T-cell (primary cell): ENCODE measurements around the gene CCSER1. TPM values are rescaled to one million over a fixed set of nuclear protein-coding genes. Genes with fewer than 3 reads are reported as not detected.
"Not testable (repeated sequence)": the region's sequence is repeated elsewhere in the genome, so short reads cannot be mapped to it uniquely, and the experiment has no call there.

Experiments
- ATAC-seq, 4 experiments: fragments of 200-7000 bp in 3 of 4; fragments of 150-1000 bp in 1 of 4; cut with Tn5 transposase; replicated peaks in 1 of 4; 1 replicate in 3 of 4; 2 replicates in 1 of 4; pipeline ENCODE4 v1.10.0; 2021; ENCODE audit warnings: moderate library complexity in 3 of 4, mild to moderate bottlenecking in 2 of 4, moderate number of reproducible peaks in 1 of 4
- CTCF ChIA-PET, 2 donors: fragments of 300-600 bp; sonication (Branson Sonifier 250); formaldehyde crosslinking; loops; one replicate each; lab custom pipeline; 2022; ENCODE audit warnings: antibody characterized with exemption in 2 of 2; lab: Charles Lee
- POLR2A ChIA-PET, 2 donors: fragments of 300-600 bp; sonication (Branson Sonifier 250); formaldehyde crosslinking; loops; one replicate each; lab custom pipeline; 2022; ENCODE audit warnings: antibody characterized with exemption in 2 of 2; lab: Charles Lee
- DNase-seq, 35 experiments: peaks; one replicate each; pipeline versions ENCODE4 v3.0.0 to v3.0.0-alpha.2; 2013 to 2023
- H3K27ac ChIP-seq: one replicate; pipeline ENCODE4 v1.5.1; 2013; ENCODE audit warnings: low read length
- H3K27me3 ChIP-seq, 2 experiments: replicated peaks in 1 of 2; 1 replicate in 1 of 2; 2 replicates in 1 of 2; pipeline versions ENCODE4 v1.6.1 to v1.7.0; 2013; ENCODE audit warnings: low read length in 1 of 2, mixed read lengths in 1 of 2; ENCODE audit not compliant: control insufficient read depth in 2 of 2, insufficient read depth in 2 of 2; ENCODE audit errors: extremely low read depth in 1 of 2
- H3K36me3 ChIP-seq, 2 donors: 1 replicate in 1 of 2; 2 replicates in 1 of 2; pipeline versions ENCODE4 v1.6.1 to v1.7.0; 2013; ENCODE audit warnings: low read length in 1 of 2; ENCODE audit not compliant: control insufficient read depth in 2 of 2, insufficient read depth in 1 of 2; ENCODE audit errors: extremely low read depth in 1 of 2
- H3K4me1 ChIP-seq, 2 experiments: 1 replicate in 1 of 2; 2 replicates in 1 of 2; pipeline versions ENCODE4 v1.6.1 to v1.7.0; 2013; ENCODE audit warnings: low read length in 2 of 2, mixed read lengths in 1 of 2; ENCODE audit not compliant: insufficient read depth in 2 of 2, control insufficient read depth in 1 of 2; ENCODE audit errors: extremely low read depth in 1 of 2
- H3K4me3 ChIP-seq, 2 donors: 1 replicate in 1 of 2; 2 replicates in 1 of 2; pipeline versions ENCODE4 v1.5.1 to v1.7.0; 2013; ENCODE audit warnings: mild to moderate bottlenecking in 2 of 2, low read length in 1 of 2, moderate library complexity in 1 of 2; ENCODE audit not compliant: control insufficient read depth in 1 of 2; ENCODE audit errors: extremely low read depth in 1 of 2
- H3K9me3 ChIP-seq: 2 replicates; pipeline ENCODE4 v1.7.0; 2013
- H3K27ac Mint-ChIP-seq, 2 donors: one replicate each; pipeline ENCODE4 v1.8.0; 2020 to 2021; ENCODE audit warnings: mild to moderate bottlenecking in 2 of 2, mixed read lengths in 2 of 2
- H3K27me3 Mint-ChIP-seq, 2 donors: one replicate each; pipeline ENCODE4 v1.8.0; 2021 to 2022; ENCODE audit warnings: mixed read lengths in 2 of 2
- H3K36me3 Mint-ChIP-seq: one replicate; pipeline ENCODE4 v1.8.0; 2021; ENCODE audit warnings: mixed read lengths
- H3K4me1 Mint-ChIP-seq, 3 donors: one replicate each; pipeline ENCODE4 v1.8.0; 2020 to 2022; ENCODE audit warnings: mixed read lengths in 3 of 3, mild to moderate bottlenecking in 1 of 3
- H3K4me3 Mint-ChIP-seq, 3 donors: one replicate each; pipeline ENCODE4 v1.8.0; 2020 to 2022; ENCODE audit warnings: mild to moderate bottlenecking in 3 of 3, mixed read lengths in 3 of 3, moderate library complexity in 3 of 3
- H3K9me3 Mint-ChIP-seq, 3 donors: one replicate each; pipeline ENCODE4 v1.8.0; 2020 to 2022; ENCODE audit warnings: mixed read lengths in 3 of 3
- WGBS: methylation state at CpG from one replicate; pipeline ENCODE4 v1.1.5; 2013; ENCODE audit warnings: missing lambda C conversion rate; ENCODE audit not compliant: insufficient coverage; 5-methylcytosine and 5-hydroxymethylcytosine counted together
- total RNA-seq, 35 experiments: library from RNA in 6 of 35; stranded (reverse) in 6 of 35; fragments of 120-200 nt in 1 of 35; gene quantifications; one replicate each; pipeline versions ENCODE4 v1.2.1 to v1.2.4 and lab custom pipeline; 2013 to 2026

The CCSER1 gene
- total RNA-seq, 5 donors from 2014 or later (not counting 1 experiment from before 2014, with no cell fraction given), result 0.35 to 1.4 (median 0.98) TPM

GRCh38 chr4:91622925-91623602 is 1495.9 kb downstream of the CCSER1 start:
- ChIA-PET POLR2A (no interaction called here), CTCF (no interaction called here)
- no peaks in the 10 kb centered on the region for H3K9me3 ChIP-seq
- Mint-ChIP-seq H3K4me1 (no peaks in the 10 kb centered on the region), H3K4me3 (no peak overlapping the region), H3K27me3 (no peaks in the 10 kb centered on the region), H3K27ac (no peak overlapping the region), H3K9me3 (peaks cover 17 to 25% (median 18%) of the 10 kb centered on the region in 3 donors), H3K36me3 (no peaks in the 10 kb centered on the region)
- H3K27ac ChIP-seq, result no peak overlapping the region
- H3K27me3 ChIP-seq, result no peaks in the 10 kb centered on the region
- no peak overlapping the region for H3K4me3 ChIP-seq
- H3K4me1 ChIP-seq, result no peaks in the 10 kb centered on the region
- DNase-seq (no peak), ATAC-seq (no peak)
- H3K36me3 ChIP-seq, result no peaks in the 10 kb centered on the region
- WGBS, result 71% methylated on average over 2 of the region's 3 CpGs

DNA sequence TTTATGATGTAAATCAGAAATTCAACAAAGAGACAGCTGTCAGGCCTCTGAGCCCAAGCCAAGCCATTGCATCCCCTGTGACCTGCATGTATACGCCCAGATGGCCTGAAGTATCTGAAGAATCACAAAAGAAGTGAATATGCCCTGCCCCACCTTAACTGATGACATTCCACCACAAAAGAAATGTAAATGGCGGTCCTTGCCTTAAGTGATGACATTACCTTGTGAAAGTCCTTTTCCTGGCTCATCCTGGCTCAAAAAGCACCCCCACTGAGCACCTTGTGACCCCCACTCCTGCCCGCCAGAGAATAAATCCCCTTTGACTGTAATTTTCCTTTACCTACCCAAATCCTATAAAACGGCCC is 1496.4 kb downstream of the CCSER1 start:
- H3K27ac ChIP-seq, DNase-seq, POLR2A ChIA-PET, H3K4me1 ChIP-seq, H3K36me3 Mint-ChIP-seq, ATAC-seq, H3K27me3 ChIP-seq, H3K4me3 ChIP-seq, H3K36me3 ChIP-seq, H3K27ac Mint-ChIP-seq, H3K4me3 Mint-ChIP-seq, H3K9me3 ChIP-seq, CTCF ChIA-PET, H3K27me3 Mint-ChIP-seq, H3K4me1 Mint-ChIP-seq: not testable (repeated sequence)
- H3K9me3 Mint-ChIP-seq, result peaks cover 13 to 24% (median 22%) of the 10 kb centered on the region in 3 donors
- WGBS, result 67% methylated on average over 1 of the region's 4 CpGs

- Mint-ChIP-seq H3K9me3 (peaks cover 19 to 28% (median 25%) of the 10 kb centered on the region in 3 donors), H3K27ac (no peak overlapping the region), H3K27me3 (no peaks in the 10 kb centered on the region), H3K36me3 (no peaks in the 10 kb centered on the region), H3K4me3 (no peak overlapping the region), H3K4me1 (no peaks in the 10 kb centered on the region)
- H3K27me3 ChIP-seq, result no peaks in the 10 kb centered on the region
- no peak overlapping the region for H3K4me3 ChIP-seq
- ATAC-seq (no peak), DNase-seq (no peak)
- no peaks in the 10 kb centered on the region for H3K36me3 ChIP-seq
- no peak overlapping the region for H3K27ac ChIP-seq
- ChIA-PET POLR2A (no interaction called here), CTCF (no interaction called here)
- no peaks in the 10 kb centered on the region for H3K4me1 ChIP-seq
- no CpG with 5 or more reads among the region's 1 CpG for WGBS
- no peaks in the 10 kb centered on the region for H3K9me3 ChIP-seq
Observed at GRCh38 chr4:91630054-91630453, 1502.9 kb downstream of the CCSER1 start.

DNA sequence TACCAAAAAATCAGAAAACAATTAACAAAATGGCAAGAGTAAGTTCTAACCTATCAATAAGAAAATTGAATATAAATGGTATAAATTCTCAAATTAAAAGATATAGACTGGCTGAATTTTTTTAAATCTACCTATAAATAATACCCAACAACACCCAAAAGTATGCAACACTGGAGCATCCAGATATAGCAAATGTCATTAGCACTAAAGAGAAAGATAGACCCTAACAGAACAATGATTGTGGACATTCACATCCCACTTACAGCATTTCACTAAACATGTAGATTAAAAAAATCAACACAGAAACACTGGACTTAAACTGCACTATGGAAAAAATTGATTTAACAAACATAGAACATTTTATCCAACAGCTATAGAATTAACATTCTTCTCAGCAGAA is 1503.6 kb downstream of the CCSER1 start:
- Mint-ChIP-seq H3K27me3 (no peaks in the 10 kb centered on the region), H3K36me3 (no peaks in the 10 kb centered on the region), H3K27ac (no peak overlapping the region), H3K4me3 (no peak overlapping the region), H3K4me1 (no peaks in the 10 kb centered on the region), H3K9me3 (peaks cover 22 to 32% (median 26%) of the 10 kb centered on the region in 3 donors)
- H3K4me1 ChIP-seq, result no peaks in the 10 kb centered on the region
- H3K4me3 ChIP-seq, result no peak overlapping the region
- CTCF ChIA-PET, result no interaction called here
- POLR2A ChIA-PET, result no interaction called here
- H3K9me3 ChIP-seq, result no peaks in the 10 kb centered on the region
- no peaks in the 10 kb centered on the region for H3K27me3 ChIP-seq
- no peaks in the 10 kb centered on the region for H3K36me3 ChIP-seq
- no peak overlapping the region for H3K27ac ChIP-seq
- DNase-seq (no peak), ATAC-seq (no peak)

DNA sequence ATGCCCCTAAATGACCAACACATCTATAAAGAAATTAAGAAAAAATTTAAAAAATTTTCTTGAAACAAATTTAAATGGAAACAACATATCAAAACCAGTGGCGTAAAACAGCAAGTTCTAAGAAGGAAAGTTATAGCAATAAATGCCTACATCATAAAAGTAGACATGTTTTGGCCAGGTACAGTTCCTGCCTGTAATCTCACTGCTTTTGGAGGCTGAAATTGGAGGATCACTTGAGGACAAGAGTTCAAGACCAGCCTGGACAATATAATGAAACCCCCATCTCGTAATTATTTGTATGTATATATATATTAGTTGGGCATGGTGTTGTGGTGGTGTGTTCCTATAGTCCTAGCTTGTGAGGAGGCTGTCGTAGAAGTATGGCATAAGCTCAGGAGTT is 1504.1 kb downstream of the CCSER1 start:
- ATAC-seq, result no peak
- Mint-ChIP-seq H3K27ac (no peak overlapping the region), H3K36me3 (no peaks in the 10 kb centered on the region), H3K27me3 (no peaks in the 10 kb centered on the region), H3K9me3 (peaks cover 22 to 32% (median 30%) of the 10 kb centered on the region in 3 donors), H3K4me1 (no peaks in the 10 kb centered on the region), H3K4me3 (no peak overlapping the region)
- Histone ChIP-seq H3K27me3 (no peaks in the 10 kb centered on the region), H3K9me3 (no peaks in the 10 kb centered on the region), H3K4me1 (no peaks in the 10 kb centered on the region), H3K27ac (no peak overlapping the region), H3K4me3 (no peak overlapping the region), H3K36me3 (no peaks in the 10 kb centered on the region)
- ChIA-PET CTCF (no interaction called here), POLR2A (no interaction called here)
- 100% methylated on average over 1 of the region's 3 CpGs for WGBS
- DNase-seq, result no peak

GRCh38 chr4:91636083-91636482 is 1508.9 kb downstream of the CCSER1 start:
- no peak overlapping the region for H3K4me3 Mint-ChIP-seq
- H3K36me3 ChIP-seq, result no peaks in the 10 kb centered on the region
- H3K27me3 ChIP-seq, result no peaks in the 10 kb centered on the region
- H3K9me3 ChIP-seq, result no peaks in the 10 kb centered on the region
- no peaks in the 10 kb centered on the region for H3K27me3 Mint-ChIP-seq
- no peaks in the 10 kb centered on the region for H3K36me3 Mint-ChIP-seq
- DNase-seq (no peak), ATAC-seq (no peak)
- no peaks in the 10 kb centered on the region for H3K4me1 Mint-ChIP-seq
- WGBS, result no CpG with 5 or more reads among the region's 4 CpGs
- CTCF ChIA-PET, result no interaction called here
- H3K9me3 Mint-ChIP-seq, result peaks cover 13 to 26% (median 20%) of the 10 kb centered on the region in 3 donors
- H3K4me3 ChIP-seq, result no peak overlapping the region
- H3K27ac Mint-ChIP-seq, result no peak overlapping the region
- POLR2A ChIA-PET, result no interaction called here
- H3K4me1 ChIP-seq, result no peaks in the 10 kb centered on the region
- no peak overlapping the region for H3K27ac ChIP-seq
